WTC11 (cell line): ENCODE data around the gene NSD1.

Source experiments
- ATF1 ChIP-seq: sonication (generic); formaldehyde crosslinking; IDR thresholded peaks from 2 replicates; pipeline ENCODE4 v1.8.1; 2023; ENCODE audit warnings: mild to moderate bottlenecking, moderate library complexity, missing genetic modification reagents
- ATF2 ChIP-seq: sonication (generic); formaldehyde crosslinking; IDR thresholded peaks from 2 replicates; pipeline ENCODE4 v1.8.1; 2022; ENCODE audit warnings: low read depth, missing genetic modification reagents, borderline replicate concordance
- CREM ChIP-seq: sonication (generic); formaldehyde crosslinking; IDR thresholded peaks from 2 replicates; pipeline ENCODE4 v1.8.1; 2022; ENCODE audit warnings: mild to moderate bottlenecking, missing genetic modification reagents, moderate library complexity
- SP1 ChIP-seq: sonication (generic); formaldehyde crosslinking; conservative IDR thresholded peaks from 2 replicates; pipeline ENCODE4 v1.8.1; 2022; ENCODE audit warnings: missing genetic modification reagents
- TEAD4 ChIP-seq: sonication (generic); formaldehyde crosslinking; IDR thresholded peaks from 2 replicates; pipeline ENCODE4 v1.8.0; 2022; ENCODE audit warnings: mild to moderate bottlenecking, missing genetic modification reagents
- USF2 ChIP-seq: sonication (generic); formaldehyde crosslinking; IDR thresholded peaks from 2 replicates; pipeline ENCODE4 v1.8.1; 2023; ENCODE audit warnings: mild to moderate bottlenecking, missing genetic modification reagents, moderate library complexity
- ZNF317 ChIP-seq: sonication (generic); formaldehyde crosslinking; IDR thresholded peaks from 2 replicates; pipeline ENCODE4 v1.8.1; 2023; ENCODE audit warnings: low read depth, mild to moderate bottlenecking, moderate library complexity, missing genetic modification reagents, borderline replicate concordance
- ZNF416 ChIP-seq: fragments of 250-450 bp; sonication (Bioruptor Pico); IDR thresholded peaks from 2 replicates; pipeline ENCODE4 v1.9.0; 2021; ENCODE audit warnings: mild to moderate bottlenecking, inconsistent platforms
- ZNF512 ChIP-seq: sonication (generic); formaldehyde crosslinking; IDR thresholded peaks from 2 replicates; pipeline ENCODE4 v1.8.1; 2022; ENCODE audit warnings: missing genetic modification reagents, borderline replicate concordance
- ZNF671 ChIP-seq: fragments of 250-450 bp; sonication (Bioruptor Pico); IDR thresholded peaks from 2 replicates; pipeline ENCODE4 v1.8.0; 2021; ENCODE audit warnings: mild to moderate bottlenecking
- TF ChIP-seq, protein P1 (sequence below): sonication (generic); formaldehyde crosslinking; IDR thresholded peaks from 2 replicates; pipeline ENCODE4 v1.8.0; 2022; ENCODE audit warnings: mild to moderate bottlenecking, missing genetic modification reagents
- TF ChIP-seq, protein P2 (sequence below): fragments of 200-600 bp; IDR thresholded peaks from 2 replicates; pipeline ENCODE4 v1.8.0; 2022; ENCODE audit warnings: antibody characterized with exemption
- TF ChIP-seq, protein P3 (sequence below): sonication (generic); formaldehyde crosslinking; IDR thresholded peaks from 2 replicates; pipeline ENCODE4 v1.8.0; 2022; ENCODE audit warnings: mild to moderate bottlenecking, missing genetic modification reagents

DNA sequence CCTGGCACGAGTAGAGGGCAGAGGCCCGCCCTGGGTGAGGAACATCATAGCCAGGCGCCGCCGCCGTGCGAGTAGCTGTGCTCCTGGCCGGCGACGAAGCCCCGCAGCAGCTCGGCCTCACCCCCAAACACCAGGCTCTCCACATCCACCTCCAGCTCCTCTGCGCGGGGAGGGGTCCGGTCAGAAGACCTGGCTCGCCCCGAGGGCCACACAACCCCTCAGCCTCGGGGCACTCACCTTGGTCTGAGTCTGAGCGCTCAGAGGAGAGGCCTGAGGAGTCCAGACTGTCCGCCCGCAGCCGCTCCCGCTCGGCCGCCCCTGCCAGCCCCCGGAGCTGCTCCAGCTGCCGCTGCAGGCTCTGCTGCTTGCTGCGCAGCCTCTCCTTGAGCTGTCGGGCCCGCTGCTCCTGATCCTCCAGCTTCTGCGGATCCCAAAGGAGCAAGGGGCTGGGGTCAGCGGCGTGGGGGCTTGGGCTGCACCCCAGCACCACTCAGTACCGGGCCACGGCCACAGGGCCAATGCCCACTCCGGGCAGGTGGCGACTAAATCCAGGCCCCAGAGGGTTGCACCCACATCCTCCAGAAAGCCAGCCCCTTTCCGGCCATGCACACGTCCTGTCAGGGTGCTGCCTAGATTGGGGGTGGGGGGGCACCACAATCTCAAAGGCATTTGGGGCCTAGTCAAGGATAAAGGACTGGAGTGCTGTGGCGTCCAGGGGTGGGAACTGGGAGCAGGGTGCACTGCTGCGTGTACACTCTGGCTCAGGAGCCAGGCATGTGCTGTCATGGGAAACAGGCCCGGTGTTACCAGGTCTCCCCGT, 174.2 kb downstream of the NSD1 start:
- TF ChIP-seq, protein P1, sequence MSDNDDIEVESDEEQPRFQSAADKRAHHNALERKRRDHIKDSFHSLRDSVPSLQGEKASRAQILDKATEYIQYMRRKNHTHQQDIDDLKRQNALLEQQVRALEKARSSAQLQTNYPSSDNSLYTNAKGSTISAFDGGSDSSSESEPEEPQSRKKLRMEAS, result no peak
- TF ChIP-seq USF2 (CRISPR knock-in tag) (no peak), ATF1 (CRISPR knock-in tag) (no peak), TEAD4 (no peak), ZNF416 (CRISPR knock-in tag) (no peak), CREM (CRISPR knock-in tag) (no peak), SP1 (no peak), ZNF512 (CRISPR knock-in tag) (no peak), ZNF671 (CRISPR knock-in tag) (no peak; the same call in 1 of the 2 replicates), ATF2 (CRISPR knock-in tag) (no peak), ZNF317 (CRISPR knock-in tag) (no peak)
- TF ChIP-seq, protein P2, sequence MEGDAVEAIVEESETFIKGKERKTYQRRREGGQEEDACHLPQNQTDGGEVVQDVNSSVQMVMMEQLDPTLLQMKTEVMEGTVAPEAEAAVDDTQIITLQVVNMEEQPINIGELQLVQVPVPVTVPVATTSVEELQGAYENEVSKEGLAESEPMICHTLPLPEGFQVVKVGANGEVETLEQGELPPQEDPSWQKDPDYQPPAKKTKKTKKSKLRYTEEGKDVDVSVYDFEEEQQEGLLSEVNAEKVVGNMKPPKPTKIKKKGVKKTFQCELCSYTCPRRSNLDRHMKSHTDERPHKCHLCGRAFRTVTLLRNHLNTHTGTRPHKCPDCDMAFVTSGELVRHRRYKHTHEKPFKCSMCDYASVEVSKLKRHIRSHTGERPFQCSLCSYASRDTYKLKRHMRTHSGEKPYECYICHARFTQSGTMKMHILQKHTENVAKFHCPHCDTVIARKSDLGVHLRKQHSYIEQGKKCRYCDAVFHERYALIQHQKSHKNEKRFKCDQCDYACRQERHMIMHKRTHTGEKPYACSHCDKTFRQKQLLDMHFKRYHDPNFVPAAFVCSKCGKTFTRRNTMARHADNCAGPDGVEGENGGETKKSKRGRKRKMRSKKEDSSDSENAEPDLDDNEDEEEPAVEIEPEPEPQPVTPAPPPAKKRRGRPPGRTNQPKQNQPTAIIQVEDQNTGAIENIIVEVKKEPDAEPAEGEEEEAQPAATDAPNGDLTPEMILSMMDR, result no peak
- TF ChIP-seq, protein P3, sequence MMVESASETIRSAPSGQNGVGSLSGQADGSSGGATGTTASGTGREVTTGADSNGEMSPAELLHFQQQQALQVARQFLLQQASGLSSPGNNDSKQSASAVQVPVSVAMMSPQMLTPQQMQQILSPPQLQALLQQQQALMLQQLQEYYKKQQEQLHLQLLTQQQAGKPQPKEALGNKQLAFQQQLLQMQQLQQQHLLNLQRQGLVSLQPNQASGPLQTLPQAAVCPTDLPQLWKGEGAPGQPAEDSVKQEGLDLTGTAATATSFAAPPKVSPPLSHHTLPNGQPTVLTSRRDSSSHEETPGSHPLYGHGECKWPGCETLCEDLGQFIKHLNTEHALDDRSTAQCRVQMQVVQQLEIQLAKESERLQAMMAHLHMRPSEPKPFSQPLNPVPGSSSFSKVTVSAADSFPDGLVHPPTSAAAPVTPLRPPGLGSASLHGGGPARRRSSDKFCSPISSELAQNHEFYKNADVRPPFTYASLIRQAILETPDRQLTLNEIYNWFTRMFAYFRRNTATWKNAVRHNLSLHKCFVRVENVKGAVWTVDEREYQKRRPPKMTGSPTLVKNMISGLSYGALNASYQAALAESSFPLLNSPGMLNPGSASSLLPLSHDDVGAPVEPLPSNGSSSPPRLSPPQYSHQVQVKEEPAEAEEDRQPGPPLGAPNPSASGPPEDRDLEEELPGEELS (CRISPR knock-in tag), result no peak
